ENCODE data around the gene SRPK3. TPM values are rescaled to one million over a fixed set of nuclear protein-coding genes. Genes with fewer than 3 reads are reported as not detected.

The SRPK3 gene
- total RNA-seq, 2 experiments from 2014 or later = not detected

DNA sequence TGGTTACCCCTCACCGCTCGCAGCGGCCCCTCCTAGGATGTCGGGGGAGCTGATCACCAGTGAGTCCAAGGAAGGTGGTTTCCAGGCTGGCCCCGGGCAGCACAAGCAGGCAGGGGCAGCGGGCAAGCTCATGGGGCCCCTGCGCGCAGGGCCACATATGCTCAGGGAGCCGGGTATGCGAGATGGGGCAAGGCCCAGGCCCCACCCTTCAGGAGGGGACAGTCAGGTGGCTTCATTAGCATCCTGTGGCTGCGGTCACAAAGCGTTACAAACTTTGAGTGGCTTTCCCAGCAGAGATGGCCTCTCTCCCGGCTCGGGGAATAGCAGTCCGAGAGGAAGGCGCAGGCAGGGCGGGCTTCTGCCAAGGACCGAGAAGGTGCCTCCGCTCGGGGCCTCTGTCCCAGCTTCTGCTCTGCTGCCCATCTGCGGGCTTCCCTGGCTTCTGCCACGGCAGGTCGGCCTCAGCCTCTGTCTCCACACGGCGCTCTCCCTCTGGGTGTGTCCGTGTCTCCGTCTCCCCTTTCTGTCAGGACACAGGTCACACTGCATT is 42.7 kb upstream of the SRPK3 start:
- intact Hi-C loops (cut with DNase I, micrococcal nuclease) = no loop called here
- Histone ChIP-seq H3K27ac (ENCODE audit: low read depth in 1 of 2, low read length in 2 of 2) (no peak overlapping the region), H3K9me3 (ENCODE audit: control insufficient read depth in 1 of 2, insufficient read depth in 1 of 2, low read length in 2 of 2) (no peaks in the 10 kb centered on the region), H3K4me3 (ENCODE audit: low read length) (no peak overlapping the region), H3K27me3 (ENCODE audit: control insufficient read depth in 1 of 2, insufficient read depth in 2 of 2, low read length in 2 of 2) (no peaks in the 10 kb centered on the region), H3K36me3 (ENCODE audit: insufficient read depth, low read length) (peaks cover 8% of the 10 kb centered on the region), H3K4me1 (ENCODE audit: insufficient read depth, low read length) (peaks cover 32% of the 10 kb centered on the region)
- DNase-seq (no peak), ATAC-seq (ENCODE audit: poor library complexity) (no peak)
- peaks cover 24% of the 10 kb centered on the region for H3K4me1 Mint-ChIP-seq (ENCODE audit: low read depth)
- H3K36me3 Mint-ChIP-seq (ENCODE audit: low read depth) = peaks cover 16% of the 10 kb centered on the region
- TF ChIP-seq, protein P1, sequence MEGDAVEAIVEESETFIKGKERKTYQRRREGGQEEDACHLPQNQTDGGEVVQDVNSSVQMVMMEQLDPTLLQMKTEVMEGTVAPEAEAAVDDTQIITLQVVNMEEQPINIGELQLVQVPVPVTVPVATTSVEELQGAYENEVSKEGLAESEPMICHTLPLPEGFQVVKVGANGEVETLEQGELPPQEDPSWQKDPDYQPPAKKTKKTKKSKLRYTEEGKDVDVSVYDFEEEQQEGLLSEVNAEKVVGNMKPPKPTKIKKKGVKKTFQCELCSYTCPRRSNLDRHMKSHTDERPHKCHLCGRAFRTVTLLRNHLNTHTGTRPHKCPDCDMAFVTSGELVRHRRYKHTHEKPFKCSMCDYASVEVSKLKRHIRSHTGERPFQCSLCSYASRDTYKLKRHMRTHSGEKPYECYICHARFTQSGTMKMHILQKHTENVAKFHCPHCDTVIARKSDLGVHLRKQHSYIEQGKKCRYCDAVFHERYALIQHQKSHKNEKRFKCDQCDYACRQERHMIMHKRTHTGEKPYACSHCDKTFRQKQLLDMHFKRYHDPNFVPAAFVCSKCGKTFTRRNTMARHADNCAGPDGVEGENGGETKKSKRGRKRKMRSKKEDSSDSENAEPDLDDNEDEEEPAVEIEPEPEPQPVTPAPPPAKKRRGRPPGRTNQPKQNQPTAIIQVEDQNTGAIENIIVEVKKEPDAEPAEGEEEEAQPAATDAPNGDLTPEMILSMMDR (IDR thresholded peaks at IDR 0.05) = no peak
- no peaks in the 10 kb centered on the region for H3K9me3 Mint-ChIP-seq
- no peak overlapping the region for H3K27ac Mint-ChIP-seq
- ChIA-PET POLR2A (no interaction called here), CTCF (no interaction called here)
- H3K27me3 Mint-ChIP-seq = no peaks in the 10 kb centered on the region
- no peak overlapping the region for H3K4me3 Mint-ChIP-seq

DNA sequence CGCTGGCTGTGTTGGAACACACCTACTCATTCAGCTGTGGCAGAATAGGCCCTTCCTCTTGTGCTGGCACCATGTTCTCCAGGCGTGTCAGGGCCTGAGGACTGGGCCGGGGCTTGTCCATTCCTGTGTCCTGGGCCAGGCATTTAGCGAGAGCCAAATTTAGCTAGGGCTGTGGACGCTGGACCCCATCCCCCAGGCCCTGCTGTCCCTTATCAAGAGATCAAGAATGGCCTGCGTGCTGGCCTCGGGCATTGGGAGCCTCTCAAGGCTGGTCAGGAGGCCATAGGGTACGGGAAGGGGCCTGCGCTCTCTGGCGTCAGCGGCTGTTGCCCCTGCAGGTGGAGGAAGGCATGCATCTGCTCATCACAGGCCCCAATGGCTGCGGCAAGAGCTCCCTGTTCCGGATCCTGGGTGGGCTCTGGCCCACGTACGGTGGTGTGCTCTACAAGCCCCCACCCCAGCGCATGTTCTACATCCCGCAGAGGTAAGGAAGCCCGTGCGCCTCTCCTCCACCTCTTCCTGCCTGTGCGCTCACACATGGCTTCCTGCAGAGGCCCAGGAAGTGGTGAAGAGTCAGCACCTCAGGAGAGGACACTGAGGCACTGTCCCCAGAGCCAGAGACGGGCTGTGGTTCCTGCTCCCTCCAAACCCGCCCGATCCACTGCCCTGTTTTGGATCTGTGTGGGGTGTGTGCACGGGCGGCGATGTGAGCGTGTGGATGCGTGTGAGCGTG is 40.9 kb upstream of the SRPK3 start:
- H3K27me3 Mint-ChIP-seq = no peaks in the 10 kb centered on the region
- H3K27ac Mint-ChIP-seq = peak overlapping the region; percentile 68
- H3K4me3 Mint-ChIP-seq = peak overlapping the region; percentile 30
- H3K4me1 ChIP-seq (ENCODE audit: insufficient read depth, low read length) = peaks cover 32% of the 10 kb centered on the region
- peak overlapping the region; percentile 14 for H3K4me3 ChIP-seq (ENCODE audit: low read length)
- ATAC-seq (ENCODE audit: poor library complexity) (peak; percentile 87), DNase-seq (peak in 5 of 14 experiments; percentile 18 to 61 (median 47))
- H3K36me3 Mint-ChIP-seq (ENCODE audit: low read depth) = peaks cover 11% of the 10 kb centered on the region
- H3K36me3 ChIP-seq (ENCODE audit: insufficient read depth, low read length) = peaks cover 8% of the 10 kb centered on the region
- H3K27me3 ChIP-seq (ENCODE audit: control insufficient read depth in 1 of 2, insufficient read depth in 2 of 2, low read length in 2 of 2) = no peaks in the 10 kb centered on the region
- no peaks in the 10 kb centered on the region for H3K9me3 ChIP-seq (ENCODE audit: control insufficient read depth in 1 of 2, insufficient read depth in 1 of 2, low read length in 2 of 2)
- peaks cover 21% of the 10 kb centered on the region for H3K4me1 Mint-ChIP-seq (ENCODE audit: low read depth)
- H3K9me3 Mint-ChIP-seq = no peaks in the 10 kb centered on the region
- POLR2A ChIA-PET = no interaction called here
- CTCF ChIA-PET = no interaction called here
- TF ChIP-seq, protein P1 (IDR thresholded peaks at IDR 0.05) = no peak
- no peak overlapping the region for H3K27ac ChIP-seq (ENCODE audit: low read depth in 1 of 2, low read length in 2 of 2)
- intact Hi-C loops (cut with DNase I, micrococcal nuclease) = no loop called here

DNA sequence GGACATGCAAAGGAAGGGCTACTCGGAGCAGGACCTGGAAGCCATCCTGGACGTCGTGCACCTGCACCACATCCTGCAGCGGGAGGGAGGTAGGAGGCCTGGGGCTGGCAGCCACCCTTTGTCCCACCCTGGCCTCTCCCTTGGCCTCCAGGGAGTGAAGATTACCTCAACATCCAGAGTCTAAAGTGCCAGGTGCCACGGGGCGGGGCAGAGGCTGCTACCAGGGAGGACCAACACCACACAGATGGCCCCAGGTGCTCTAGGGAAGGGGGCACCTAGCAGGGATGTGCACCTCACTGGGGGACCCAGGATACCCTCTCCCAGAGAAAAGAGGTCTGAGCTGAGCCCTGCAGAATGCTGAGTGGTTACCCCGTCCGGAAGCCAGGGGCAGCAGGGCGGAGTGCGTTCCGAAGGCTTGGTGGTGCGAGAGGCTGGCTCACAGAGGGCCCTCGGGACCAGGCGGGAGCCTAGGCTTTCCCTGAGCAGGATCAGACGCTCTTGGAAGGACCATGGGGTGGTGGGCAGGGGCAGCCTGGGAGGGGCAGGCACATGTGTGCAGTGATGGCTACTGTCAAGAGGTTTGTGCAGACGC is 40.1 kb upstream of the SRPK3 start:
- H3K36me3 Mint-ChIP-seq (ENCODE audit: low read depth) = peaks cover 3% of the 10 kb centered on the region
- DNase-seq = no peak
- H3K4me3 ChIP-seq (ENCODE audit: low read length) = peak overlapping the region; percentile 14
- intact Hi-C loops (cut with DNase I, micrococcal nuclease) = no loop called here
- no peaks in the 10 kb centered on the region for H3K27me3 Mint-ChIP-seq
- H3K27me3 ChIP-seq (ENCODE audit: control insufficient read depth in 1 of 2, insufficient read depth in 2 of 2, low read length in 2 of 2) = no peaks in the 10 kb centered on the region
- ChIA-PET POLR2A (no interaction called here), CTCF (no interaction called here)
- peaks cover 14% of the 10 kb centered on the region for H3K4me1 Mint-ChIP-seq (ENCODE audit: low read depth)
- TF ChIP-seq, protein P1 (IDR thresholded peaks at IDR 0.05) = no peak
- H3K4me1 ChIP-seq (ENCODE audit: insufficient read depth, low read length) = peaks cover 26% of the 10 kb centered on the region
- no peaks in the 10 kb centered on the region for H3K9me3 ChIP-seq (ENCODE audit: control insufficient read depth in 1 of 2, insufficient read depth in 1 of 2, low read length in 2 of 2)
- peak overlapping the region; percentile 30 for H3K4me3 Mint-ChIP-seq
- no peaks in the 10 kb centered on the region for H3K9me3 Mint-ChIP-seq
- peaks cover 8% of the 10 kb centered on the region for H3K36me3 ChIP-seq (ENCODE audit: insufficient read depth, low read length)
- peak overlapping the region; percentile 68 for H3K27ac Mint-ChIP-seq
- H3K27ac ChIP-seq (ENCODE audit: low read depth in 1 of 2, low read length in 2 of 2) = no peak overlapping the region
- no peak for ATAC-seq (ENCODE audit: poor library complexity)

All from CD4-positive, alpha-beta T cell (primary cell).